Fibroblast of lung (primary cell): ENCODE results near the gene PDE4D. TPM values are rescaled to one million over a fixed set of nuclear protein-coding genes. Genes with fewer than 3 reads are reported as not detected.

Experiments used
- DNase-seq, 2 donors: peaks; one replicate each; pipeline versions ENCODE4 v3.0.0 to v3.0.0-alpha.2; 2010; ENCODE audit warnings: low read depth in 2 of 2
- H2AFZ ChIP-seq: 2 replicates; pipeline ENCODE4 v1.5.1; 2012; ENCODE audit warnings: low read length, control low read depth, inconsistent platforms
- H3K27ac ChIP-seq: 2 replicates; pipeline ENCODE4 v1.5.1; 2011; ENCODE audit warnings: low read length, control low read depth; ENCODE audit not compliant: insufficient read depth
- H3K27me3 ChIP-seq: 2 replicates; pipeline ENCODE4 v1.5.1; 2011; ENCODE audit warnings: mild to moderate bottlenecking, low read length; ENCODE audit not compliant: control insufficient read depth, insufficient read depth
- H3K36me3 ChIP-seq: 2 replicates; pipeline ENCODE4 v1.5.1; 2011; ENCODE audit warnings: low read length; ENCODE audit not compliant: control insufficient read depth, insufficient read depth
- H3K4me1 ChIP-seq: 2 replicates; pipeline ENCODE4 v1.5.1; 2011; ENCODE audit warnings: low read length; ENCODE audit not compliant: control insufficient read depth, insufficient read depth; ENCODE audit errors: extremely low read depth
- H3K4me2 ChIP-seq: 2 replicates; pipeline ENCODE4 v1.5.1; 2011; ENCODE audit warnings: low read length, control low read depth; ENCODE audit not compliant: insufficient read depth; ENCODE audit errors: extremely low read depth
- H3K4me3 ChIP-seq, 4 experiments: fragments of 200-600 bp in 1 of 4; sonication (generic) in 1 of 4; replicated peaks in 1 of 4; 2 replicates each; pipeline ENCODE4 v1.5.1; 2011 to 2016; ENCODE audit warnings: low read length in 4 of 4, low read depth in 3 of 4, mild to moderate bottlenecking in 3 of 4, control low read depth in 2 of 4, inconsistent platforms in 1 of 4, mixed read lengths in 1 of 4; ENCODE audit not compliant: insufficient read depth in 1 of 4; ENCODE audit errors: control extremely low read depth in 1 of 4
- H3K79me2 ChIP-seq: 2 replicates; pipeline ENCODE4 v1.5.1; 2012; ENCODE audit warnings: mild to moderate bottlenecking, low read length, inconsistent platforms; ENCODE audit not compliant: control insufficient read depth, insufficient read depth
- H3K9ac ChIP-seq: 2 replicates; pipeline ENCODE4 v1.5.1; 2011; ENCODE audit warnings: mild to moderate bottlenecking, low read length, control low read depth; ENCODE audit not compliant: insufficient read depth
- H3K9me3 ChIP-seq: 2 replicates; pipeline ENCODE4 v1.5.1; 2012; ENCODE audit warnings: low read depth, low read length; ENCODE audit not compliant: control insufficient read depth, insufficient read depth
- H4K20me1 ChIP-seq: 2 replicates; pipeline ENCODE4 v1.5.1; 2011; ENCODE audit warnings: low read length; ENCODE audit not compliant: control insufficient read depth, insufficient read depth; ENCODE audit errors: extremely low read depth
- CTCF ChIP-seq, 2 donors: IDR thresholded peaks in 1 of 2; conservative IDR thresholded peaks in 1 of 2; 1 replicate in 1 of 2; 2 replicates in 1 of 2; pipeline ENCODE4 v1.5.1; 2011 to 2012; ENCODE audit warnings: low read length in 2 of 2, control low read depth in 1 of 2, inconsistent platforms in 1 of 2, low read depth in 1 of 2, mild to moderate bottlenecking in 1 of 2
- EZH2 ChIP-seq: IDR thresholded peaks from 2 replicates; pipeline ENCODE4 v1.5.1; 2012; ENCODE audit warnings: low read length, control low read depth, mild to moderate bottlenecking; ENCODE audit errors: missing control alignments
- polyA plus RNA-seq, 2 donors: library from polyadenylated mRNA; depleted of rRNA in 1 of 2; stranded (reverse) in 1 of 2; unstranded in 1 of 2; fragments of >200 nt; gene quantifications; 2 replicates each; pipeline ENCODE4 v1.2.1, GENCODE V29; 2011 to 2012; ENCODE audit warnings: missing spikeins in 1 of 2
- total RNA-seq: library from RNA; depleted of rRNA; stranded (reverse); fragments of >200 nt; gene quantifications from 2 replicates; pipeline ENCODE4 v1.2.1, GENCODE V29; 2014

The PDE4D gene
- total and polyA plus RNA-seq, 2 donors (not counting 1 experiment from before 2014, with no cell fraction given): 2.1 to 8.3 TPM

- Histone ChIP-seq H3K36me3 (no peaks in the 10 kb centered on the region), H3K4me3 (peak overlapping the region in 1 of 4 experiments; percentile 43), H3K79me2 (no peaks in the 10 kb centered on the region), H2AFZ (no peak overlapping the region), H3K9me3 (no peaks in the 10 kb centered on the region), H3K4me2 (no peak overlapping the region), H3K9ac (no peak overlapping the region), H3K27me3 (peaks cover 7% of the 10 kb centered on the region), H3K4me1 (peaks cover 6% of the 10 kb centered on the region), H4K20me1 (no peaks in the 10 kb centered on the region), H3K27ac (no peak overlapping the region)
- TF ChIP-seq EZH2 (no peak), CTCF (conservative IDR thresholded peaks at IDR 0.05 in 1 of 2, IDR thresholded peaks at IDR 0.05 in 1 of 2; ENCODE audit: low read depth in 1 of 2, low read length in 2 of 2) (no peak)
- DNase-seq: peak in 1 of 2 donors; percentile 41
Measured at GRCh38 chr5:59766427-59767210, 126.9 kb downstream of the PDE4D start.

DNA sequence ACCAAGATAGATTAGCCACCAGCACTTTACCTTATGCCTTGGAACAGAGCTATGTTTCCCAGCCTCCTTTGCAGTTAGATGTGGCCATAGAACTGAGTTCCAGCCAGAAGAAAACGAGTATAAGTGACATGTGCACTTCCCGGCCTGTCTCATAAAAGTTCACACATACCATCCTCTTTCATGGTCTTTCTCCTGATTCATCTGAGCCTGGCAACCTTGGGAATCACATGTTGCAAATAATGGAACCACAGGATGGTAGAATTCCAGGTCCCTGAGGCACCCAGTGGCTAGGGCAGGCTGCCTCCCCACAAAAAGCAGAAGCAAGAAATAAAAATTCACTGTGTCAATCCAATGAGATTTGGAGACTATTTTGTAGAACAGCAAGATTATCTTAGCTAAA lies 128.1 kb downstream of the PDE4D start:
- Histone ChIP-seq H3K27ac (no peak overlapping the region), H3K9ac (no peak overlapping the region)
- no peak for DNase-seq

DNA sequence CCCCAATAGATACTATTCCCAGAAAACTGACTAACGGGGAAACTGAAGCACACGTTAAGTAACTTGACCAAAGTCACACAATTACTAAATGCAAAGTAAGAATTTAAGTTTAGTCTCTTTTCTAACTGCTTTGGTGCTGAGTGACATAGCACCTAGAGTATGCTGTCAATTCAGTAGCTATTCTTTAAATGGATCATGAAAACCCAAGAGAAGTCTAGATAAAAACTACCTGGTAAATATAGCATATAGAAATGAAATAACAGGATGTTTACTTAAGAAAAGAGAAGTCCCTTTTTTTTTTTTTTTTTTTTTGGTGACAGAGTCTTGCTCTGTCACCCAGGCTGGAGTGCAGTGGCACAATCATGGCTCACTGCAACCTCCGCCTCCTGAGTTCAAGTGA lies 129.2 kb downstream of the PDE4D start:
- TF ChIP-seq EZH2 (no peak), CTCF (conservative IDR thresholded peaks at IDR 0.05 in 1 of 2, IDR thresholded peaks at IDR 0.05 in 1 of 2; ENCODE audit: low read depth in 1 of 2, low read length in 2 of 2) (no peak)
- Histone ChIP-seq H3K4me1 (peaks cover 6% of the 10 kb centered on the region), H3K9ac (no peak overlapping the region), H3K27me3 (peaks cover 7% of the 10 kb centered on the region), H3K4me2 (no peak overlapping the region), H4K20me1 (no peaks in the 10 kb centered on the region), H3K79me2 (no peaks in the 10 kb centered on the region), H2AFZ (no peak overlapping the region), H3K9me3 (no peaks in the 10 kb centered on the region), H3K36me3 (no peaks in the 10 kb centered on the region), H3K27ac (no peak overlapping the region), H3K4me3 (no peak overlapping the region)
- DNase-seq: no peak

More for the DNA sequence above, 128.1 kb downstream of the PDE4D start:
- no peaks in the 10 kb centered on the region for H3K79me2 ChIP-seq
- H3K4me3 ChIP-seq: no peak overlapping the region
- H3K36me3 ChIP-seq: no peaks in the 10 kb centered on the region
- H3K4me2 ChIP-seq: no peak overlapping the region
- peaks cover 7% of the 10 kb centered on the region for H3K27me3 ChIP-seq
- no peaks in the 10 kb centered on the region for H3K9me3 ChIP-seq
- no peak overlapping the region for H2AFZ ChIP-seq
- no peaks in the 10 kb centered on the region for H4K20me1 ChIP-seq
- peaks cover 6% of the 10 kb centered on the region for H3K4me1 ChIP-seq
- no peak for TF ChIP-seq CTCF (conservative IDR thresholded peaks at IDR 0.05 in 1 of 2, IDR thresholded peaks at IDR 0.05 in 1 of 2; ENCODE audit: low read depth in 1 of 2, low read length in 2 of 2)
- no peak for TF ChIP-seq EZH2
